Tibial nerve (tissue), 4 donors: ENCODE measurements around the gene CALD1. TPM values are rescaled to one million over a fixed set of nuclear protein-coding genes. Genes with fewer than 3 reads are reported as not detected.
A peak's percentile ranks its signal among the peaks of the same experiment; 100 is the strongest.

Experiments used
- DNase-seq, 2 donors: peaks; one replicate each; pipeline ENCODE4 v3.0.0-alpha.2; 2019; ENCODE audit warnings: low spot score in 2 of 2
- H3K27ac ChIP-seq, 4 donors: fragments of 200-600 bp; sonication (generic) in 3 of 4; one replicate each; pipeline ENCODE4 v1.5.1; 2017 to 2019; ENCODE audit warnings: mild to moderate bottlenecking in 1 of 4
- H3K27me3 ChIP-seq, 2 donors: fragments of 200-600 bp; sonication (generic) in 1 of 2; one replicate each; pipeline versions ENCODE4 v1.5.1 to v1.6.0; 2017 to 2019
- H3K36me3 ChIP-seq, 3 donors: fragments of 200-600 bp; sonication (generic); one replicate each; pipeline ENCODE4 v1.5.1; 2018 to 2019
- H3K4me1 ChIP-seq, 4 donors: fragments of 200-600 bp; sonication (generic) in 3 of 4; one replicate each; pipeline ENCODE4 v1.5.1; 2017 to 2019
- H3K4me3 ChIP-seq, 4 donors: fragments of 200-600 bp; sonication (generic) in 3 of 4; one replicate each; pipeline ENCODE4 v1.5.1; 2017 to 2019; ENCODE audit warnings: mild to moderate bottlenecking in 1 of 4, moderate library complexity in 1 of 4
- H3K9me3 ChIP-seq, 4 donors: fragments of 200-600 bp; sonication (generic) in 3 of 4; one replicate each; pipeline ENCODE4 v1.5.1; 2017 to 2019
- EP300 ChIP-seq, 2 donors: sonication (generic); formaldehyde crosslinking; IDR thresholded peaks; one replicate each; pipeline ENCODE4 v1.6.1; 2017; ENCODE audit warnings: antibody characterized with exemption in 2 of 2, mild to moderate bottlenecking in 1 of 2
- POLR2A ChIP-seq, 2 donors: fragments of 450-650 bp; IDR thresholded peaks; one replicate each; pipeline ENCODE4 v1.6.1; 2017; ENCODE audit warnings: antibody characterized with exemption in 2 of 2, mild to moderate bottlenecking in 2 of 2, moderate library complexity in 2 of 2
- WGBS, 2 donors: methylation state at CpG; one replicate each; pipeline ENCODE4 v1.1.5; 2018; 5-methylcytosine and 5-hydroxymethylcytosine counted together
- total RNA-seq, 4 donors: library from RNA; depleted of rRNA; stranded (reverse); fragments of >200 nt; gene quantifications; one replicate each; pipeline ENCODE4 v1.1.0, GENCODE V29; 2016
- TF ChIP-seq, protein P1 (sequence below), 5 experiments: fragments of 200-600 bp in 3 of 5; fragments of 450-650 bp in 2 of 5; sonication (generic) in 3 of 5; IDR thresholded peaks; one replicate each; pipeline ENCODE4 v1.5.1; 2016 to 2019; ENCODE audit warnings: antibody characterized with exemption in 5 of 5, mild to moderate bottlenecking in 3 of 5, moderate library complexity in 2 of 5

The CALD1 gene
- total RNA-seq, 4 donors from 2014 or later, result 320 to 870 (median 433) TPM

DNA sequence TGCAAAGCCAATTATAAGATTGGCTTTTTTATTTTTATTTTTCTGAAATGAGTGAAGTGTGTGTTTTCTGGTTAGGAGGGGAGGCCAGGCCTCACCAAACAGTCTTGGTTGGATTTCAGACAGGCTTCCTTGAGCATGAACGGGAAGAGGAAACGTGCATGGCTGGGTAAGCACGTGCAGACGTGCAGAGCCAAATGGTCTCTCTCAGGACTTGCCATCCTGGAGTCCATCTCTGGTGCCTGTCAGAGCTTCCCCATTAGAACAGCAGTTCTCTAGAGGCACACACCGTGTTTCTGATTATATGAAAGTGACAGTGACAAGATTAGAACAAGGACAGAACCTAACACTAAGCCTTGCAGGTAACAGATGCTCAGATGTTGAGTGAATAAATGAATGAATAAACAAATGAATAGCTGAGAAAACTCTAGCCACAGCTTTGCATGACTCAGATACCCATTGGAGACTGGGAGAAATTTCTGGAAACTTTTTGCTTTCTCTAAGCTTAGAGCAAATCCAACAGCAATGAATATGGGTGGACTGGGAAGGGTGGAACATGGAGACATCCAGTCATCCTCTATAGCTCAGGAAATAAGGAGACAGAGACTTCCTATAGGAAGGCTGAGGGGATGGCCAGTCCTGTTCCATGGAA, 11.8 kb upstream of the CALD1 start:
- Histone ChIP-seq H3K4me3 (no peak overlapping the region), H3K36me3 (no peaks in the 10 kb centered on the region), H3K27me3 (no peaks in the 10 kb centered on the region), H3K4me1 (peaks cover 0 to 22% (median 6%) of the 10 kb centered on the region in 4 donors), H3K9me3 (no peaks in the 10 kb centered on the region), H3K27ac (peak overlapping the region; percentile 53 to 83 (median 74))
- WGBS, 2 donors, result 32 to 36% methylated on average over 5 of the region's 5 CpGs
- TF ChIP-seq POLR2A (IDR thresholded peaks at IDR 0.05) (no peak), EP300 (IDR thresholded peaks at IDR 0.05) (no peak)
- TF ChIP-seq, protein P1, sequence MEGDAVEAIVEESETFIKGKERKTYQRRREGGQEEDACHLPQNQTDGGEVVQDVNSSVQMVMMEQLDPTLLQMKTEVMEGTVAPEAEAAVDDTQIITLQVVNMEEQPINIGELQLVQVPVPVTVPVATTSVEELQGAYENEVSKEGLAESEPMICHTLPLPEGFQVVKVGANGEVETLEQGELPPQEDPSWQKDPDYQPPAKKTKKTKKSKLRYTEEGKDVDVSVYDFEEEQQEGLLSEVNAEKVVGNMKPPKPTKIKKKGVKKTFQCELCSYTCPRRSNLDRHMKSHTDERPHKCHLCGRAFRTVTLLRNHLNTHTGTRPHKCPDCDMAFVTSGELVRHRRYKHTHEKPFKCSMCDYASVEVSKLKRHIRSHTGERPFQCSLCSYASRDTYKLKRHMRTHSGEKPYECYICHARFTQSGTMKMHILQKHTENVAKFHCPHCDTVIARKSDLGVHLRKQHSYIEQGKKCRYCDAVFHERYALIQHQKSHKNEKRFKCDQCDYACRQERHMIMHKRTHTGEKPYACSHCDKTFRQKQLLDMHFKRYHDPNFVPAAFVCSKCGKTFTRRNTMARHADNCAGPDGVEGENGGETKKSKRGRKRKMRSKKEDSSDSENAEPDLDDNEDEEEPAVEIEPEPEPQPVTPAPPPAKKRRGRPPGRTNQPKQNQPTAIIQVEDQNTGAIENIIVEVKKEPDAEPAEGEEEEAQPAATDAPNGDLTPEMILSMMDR (IDR thresholded peaks at IDR 0.05), result no peak
- DNase-seq, result no peak

DNA sequence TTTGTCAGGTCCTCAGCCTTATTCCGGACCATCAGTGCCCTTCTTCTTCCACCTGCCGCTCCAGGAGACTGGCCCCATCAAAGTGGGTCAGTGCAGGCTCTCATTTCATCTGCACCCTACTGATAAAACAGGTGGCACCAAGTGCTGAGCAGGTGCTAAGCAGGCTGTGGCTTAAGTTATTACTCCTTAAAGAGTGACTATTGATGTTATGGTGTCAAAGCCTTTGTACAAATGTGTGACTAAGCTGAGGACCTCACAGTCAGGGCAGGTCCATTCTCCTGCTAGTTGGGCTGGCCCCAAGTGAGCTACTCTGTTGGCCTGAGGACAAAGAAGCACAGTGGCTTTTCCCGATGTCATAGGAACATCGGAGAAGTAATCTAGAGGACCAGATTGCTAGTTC, 11.2 kb upstream of the CALD1 start:
- 73 to 83% methylated on average over 4 of the region's 4 CpGs for WGBS, 2 donors
- H3K36me3 ChIP-seq, result no peaks in the 10 kb centered on the region
- TF ChIP-seq, protein P1 (IDR thresholded peaks at IDR 0.05), result no peak
- TF ChIP-seq EP300 (IDR thresholded peaks at IDR 0.05) (no peak), POLR2A (IDR thresholded peaks at IDR 0.05) (no peak)
- H3K27ac ChIP-seq, result peak overlapping the region in 2 of 4 donors; percentile 82 to 83
- no peak overlapping the region for H3K4me3 ChIP-seq
- H3K9me3 ChIP-seq, result no peaks in the 10 kb centered on the region
- no peaks in the 10 kb centered on the region for H3K27me3 ChIP-seq
- DNase-seq, result no peak
- H3K4me1 ChIP-seq, result peaks cover 0 to 22% (median 6%) of the 10 kb centered on the region in 4 donors

DNA sequence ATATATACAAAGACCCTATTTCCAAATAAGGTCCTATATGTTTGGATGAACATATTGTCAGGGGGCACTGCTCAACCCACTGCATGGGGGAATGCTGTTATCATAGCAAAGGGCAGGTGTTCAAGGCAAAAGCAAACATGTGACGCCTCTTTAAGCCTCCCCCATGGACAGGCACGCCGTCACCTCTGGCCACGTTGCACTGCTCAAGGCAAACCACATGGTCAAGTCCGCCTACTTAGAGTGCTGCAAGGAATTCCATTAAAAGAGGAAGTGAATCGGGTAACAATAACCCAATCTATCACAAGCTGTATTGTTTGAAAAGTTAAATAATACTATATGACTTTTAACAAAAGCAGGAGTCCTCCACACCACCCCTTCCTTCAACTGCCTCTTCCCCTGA, 8.8 kb upstream of the CALD1 start:
- H3K4me3 ChIP-seq, result no peak overlapping the region
- no peak for DNase-seq
- WGBS, 2 donors, result 73 to 80% methylated on average over 6 of the region's 6 CpGs

DNA sequence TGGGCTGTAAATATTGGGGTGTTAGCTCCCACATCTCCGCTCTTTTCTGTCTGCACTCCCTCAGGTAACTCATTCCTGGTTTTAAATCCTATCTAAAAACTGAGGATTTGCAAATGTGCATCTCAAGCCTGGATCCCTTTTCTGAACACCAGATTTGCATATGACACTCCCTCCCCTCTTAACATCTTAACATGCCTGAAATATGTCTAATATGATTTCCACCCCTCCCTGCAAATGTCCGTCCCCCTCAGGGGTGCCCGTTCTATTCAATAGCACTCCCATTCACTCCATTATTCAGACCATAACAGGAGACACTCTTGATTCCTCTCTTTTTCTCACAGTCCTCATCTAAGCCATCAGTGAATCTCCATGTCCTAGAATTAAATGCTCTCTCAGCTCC, 8.3 kb upstream of the CALD1 start:
- Histone ChIP-seq H3K4me3 (no peak overlapping the region), H3K27me3 (no peaks in the 10 kb centered on the region), H3K4me1 (peaks cover 0 to 22% (median 6%) of the 10 kb centered on the region in 4 donors), H3K9me3 (no peaks in the 10 kb centered on the region), H3K36me3 (no peaks in the 10 kb centered on the region), H3K27ac (peak overlapping the region in 2 of 4 donors; percentile 44 to 68)
- 85% methylated on average over 3 of the region's 3 CpGs for WGBS, 2 donors
- no peak for DNase-seq
- TF ChIP-seq, protein P1 (IDR thresholded peaks at IDR 0.05), result no peak
- no peak for TF ChIP-seq EP300 (IDR thresholded peaks at IDR 0.05)
- no peak for TF ChIP-seq POLR2A (IDR thresholded peaks at IDR 0.05)

More for the DNA sequence above, 8.8 kb upstream of the CALD1 start:
- Histone ChIP-seq H3K9me3 (no peaks in the 10 kb centered on the region), H3K36me3 (no peaks in the 10 kb centered on the region), H3K27ac (peak overlapping the region in 2 of 4 donors; percentile 17 to 18), H3K27me3 (no peaks in the 10 kb centered on the region), H3K4me1 (peaks cover 0 to 22% (median 6%) of the 10 kb centered on the region in 4 donors)
- TF ChIP-seq POLR2A (IDR thresholded peaks at IDR 0.05) (no peak), EP300 (IDR thresholded peaks at IDR 0.05) (no peak)
- TF ChIP-seq, protein P1 (IDR thresholded peaks at IDR 0.05), result no peak

DNA sequence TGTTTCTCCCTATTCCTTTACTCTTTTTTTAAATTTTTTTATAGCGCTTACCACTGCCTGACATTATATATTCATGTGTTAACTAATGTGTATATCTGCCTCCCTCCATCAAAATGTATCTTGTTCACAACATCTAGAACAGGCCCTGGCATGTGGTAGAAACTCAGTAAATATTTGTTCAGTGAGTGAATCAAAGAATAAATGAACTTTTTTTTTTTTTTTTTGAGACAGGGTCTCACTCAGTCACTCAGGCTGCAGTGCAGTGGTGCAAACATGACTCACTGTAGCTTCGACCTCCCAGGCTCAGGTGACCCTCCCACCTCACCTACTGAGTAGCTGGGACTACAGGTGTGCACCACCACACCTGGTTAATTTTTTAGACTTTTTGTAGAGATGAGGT, 7.5 kb upstream of the CALD1 start:
- DNase-seq, result no peak
- no peak overlapping the region for H3K4me3 ChIP-seq
- no peaks in the 10 kb centered on the region for H3K9me3 ChIP-seq
- TF ChIP-seq POLR2A (IDR thresholded peaks at IDR 0.05) (no peak), EP300 (IDR thresholded peaks at IDR 0.05) (no peak)
- TF ChIP-seq, protein P1 (IDR thresholded peaks at IDR 0.05), result no peak
- no peaks in the 10 kb centered on the region for H3K27me3 ChIP-seq
- peak overlapping the region in 1 of 4 donors; percentile 68 for H3K27ac ChIP-seq
- H3K36me3 ChIP-seq, result no peaks in the 10 kb centered on the region
- peaks cover 0 to 15% (median 5%) of the 10 kb centered on the region in 4 donors for H3K4me1 ChIP-seq
- WGBS, 2 donors, result 93 to 94% methylated on average over 2 of the region's 2 CpGs
